NK-92 (cell line): ENCODE results near the gene NFYB.
"Not testable (repeated sequence)": the region's sequence is repeated elsewhere in the genome, so short reads cannot be mapped to it uniquely, and the experiment has no call there.

Source experiments
- DNase-seq: peaks from one replicate; lab custom pipeline; 2025; ENCODE audit not compliant: unreplicated experiment; lab: John Stamatoyannopoulos, UW

Gene NFYB

GRCh38 chr12:104137902-104138796 lies at the start of gene NFYB:
Gene NFYB, minus strand, starts transcription at chr12:104138210. Its CDS starts 2,757 bp downstream, at chr12:104135453.
- peak; percentile 28 for DNase-seq

- DNase-seq: no peak
Measured at GRCh38 chr12:104187446-104188155, 49.6 kb upstream of the NFYB start.

- DNase-seq: no peak
Measured at GRCh38 chr12:104183443-104183842, 45.4 kb upstream of the NFYB start.

- no peak for DNase-seq
Measured at GRCh38 chr12:104182621-104183378, 44.8 kb upstream of the NFYB start.

GRCh38 chr12:104182144-104182543 lies 44.1 kb upstream of the NFYB start:
- no peak for DNase-seq

- DNase-seq: no peak
Measured at GRCh38 chr12:104181313-104181712, 43.3 kb upstream of the NFYB start.

GRCh38 chr12:104180374-104180773 lies 42.4 kb upstream of the NFYB start:
- DNase-seq: no peak

GRCh38 chr12:104177663-104178501 lies 39.9 kb upstream of the NFYB start:
- no peak for DNase-seq

- DNase-seq: no peak
Measured at GRCh38 chr12:104177336-104177662, 39.3 kb upstream of the NFYB start.

- no peak for DNase-seq
Measured at GRCh38 chr12:104175726-104176247, 37.8 kb upstream of the NFYB start.

GRCh38 chr12:104173804-104174203 lies 35.8 kb upstream of the NFYB start:
- DNase-seq: not testable (repeated sequence)

GRCh38 chr12:104172570-104172947 lies 34.5 kb upstream of the NFYB start:
- no peak for DNase-seq

GRCh38 chr12:104171785-104172569 lies 34.0 kb upstream of the NFYB start:
- DNase-seq: no peak

- DNase-seq: no peak
Measured at GRCh38 chr12:104168596-104168995, 30.6 kb upstream of the NFYB start.

GRCh38 chr12:104167519-104168458 lies 29.8 kb upstream of the NFYB start:
- no peak for DNase-seq

- no peak for DNase-seq
Measured at GRCh38 chr12:104166465-104166864, 28.5 kb upstream of the NFYB start.

- DNase-seq: no peak
Measured at GRCh38 chr12:104165801-104166200, 27.8 kb upstream of the NFYB start.

GRCh38 chr12:104164634-104165033 lies 26.6 kb upstream of the NFYB start:
- no peak for DNase-seq

GRCh38 chr12:104163631-104164030 lies 25.6 kb upstream of the NFYB start:
- no peak for DNase-seq
